ENCODE results near the gene PRKCZ. TPM values are rescaled to one million over a fixed set of nuclear protein-coding genes. Genes with fewer than 3 reads are reported as not detected.
A peak's percentile ranks its signal among the peaks of the same experiment; 100 is the strongest.

The PRKCZ gene
- total RNA-seq, 1 donor from 2014 or later, result 120 TPM

GRCh38 chr1:2186901-2187300 lies 136.7 kb downstream of the PRKCZ start:
- peaks cover 22% of the 10 kb centered on the region for H3K4me1 Mint-ChIP-seq (ENCODE audit: low read depth, unreplicated experiment)
- H3K27ac Mint-ChIP-seq (ENCODE audit: unreplicated experiment), result peak overlapping the region; percentile 50
- DNase-seq, result no peak
- no peak overlapping the region for H3K4me3 Mint-ChIP-seq (ENCODE audit: unreplicated experiment)
- peaks cover 24% of the 10 kb centered on the region for H3K27me3 Mint-ChIP-seq (ENCODE audit: unreplicated experiment)
- H3K36me3 Mint-ChIP-seq (ENCODE audit: unreplicated experiment), result no peaks in the 10 kb centered on the region
- H3K9me3 Mint-ChIP-seq (ENCODE audit: unreplicated experiment), result peaks cover 16% of the 10 kb centered on the region
- no peak for TF ChIP-seq CTCF (IDR thresholded peaks at IDR 0.05; ENCODE audit: partially characterized antibody, unreplicated experiment)

GRCh38 chr1:2187619-2188018 lies 137.4 kb downstream of the PRKCZ start:
- TF ChIP-seq CTCF (IDR thresholded peaks at IDR 0.05; ENCODE audit: partially characterized antibody, unreplicated experiment), result no peak
- Mint-ChIP-seq H3K27me3 (ENCODE audit: unreplicated experiment) (peaks cover 24% of the 10 kb centered on the region), H3K9me3 (ENCODE audit: unreplicated experiment) (peaks cover 16% of the 10 kb centered on the region), H3K36me3 (ENCODE audit: unreplicated experiment) (no peaks in the 10 kb centered on the region), H3K4me3 (ENCODE audit: unreplicated experiment) (no peak overlapping the region), H3K27ac (ENCODE audit: unreplicated experiment) (peak overlapping the region; percentile 88), H3K4me1 (ENCODE audit: low read depth, unreplicated experiment) (peaks cover 22% of the 10 kb centered on the region)
- DNase-seq, result no peak

GRCh38 chr1:2188336-2188735 lies 138.1 kb downstream of the PRKCZ start:
- TF ChIP-seq CTCF (IDR thresholded peaks at IDR 0.05; ENCODE audit: partially characterized antibody, unreplicated experiment), result no peak
- H3K4me1 Mint-ChIP-seq (ENCODE audit: low read depth, unreplicated experiment), result peaks cover 20% of the 10 kb centered on the region
- no peak for DNase-seq
- H3K27ac Mint-ChIP-seq (ENCODE audit: unreplicated experiment), result peak overlapping the region; percentile 88
- no peak overlapping the region for H3K4me3 Mint-ChIP-seq (ENCODE audit: unreplicated experiment)
- peaks cover 21% of the 10 kb centered on the region for H3K27me3 Mint-ChIP-seq (ENCODE audit: unreplicated experiment)
- H3K9me3 Mint-ChIP-seq (ENCODE audit: unreplicated experiment), result peaks cover 16% of the 10 kb centered on the region
- no peaks in the 10 kb centered on the region for H3K36me3 Mint-ChIP-seq (ENCODE audit: unreplicated experiment)

GRCh38 chr1:2189459-2190425 lies 139.5 kb downstream of the PRKCZ start:
- Mint-ChIP-seq H3K4me1 (ENCODE audit: low read depth, unreplicated experiment) (peaks cover 16% of the 10 kb centered on the region), H3K9me3 (ENCODE audit: unreplicated experiment) (peaks cover 16% of the 10 kb centered on the region), H3K27me3 (ENCODE audit: unreplicated experiment) (peaks cover 19% of the 10 kb centered on the region), H3K36me3 (ENCODE audit: unreplicated experiment) (no peaks in the 10 kb centered on the region), H3K4me3 (ENCODE audit: unreplicated experiment) (peak overlapping the region; percentile 63), H3K27ac (ENCODE audit: unreplicated experiment) (peak overlapping the region; percentile 92)
- TF ChIP-seq CTCF (IDR thresholded peaks at IDR 0.05; ENCODE audit: partially characterized antibody, unreplicated experiment), result no peak
- peak; percentile 96 for DNase-seq

GRCh38 chr1:2190491-2190976 lies 140.3 kb downstream of the PRKCZ start:
- no peak for DNase-seq
- H3K4me3 Mint-ChIP-seq (ENCODE audit: unreplicated experiment), result peak overlapping the region; percentile 46
- H3K9me3 Mint-ChIP-seq (ENCODE audit: unreplicated experiment), result peaks cover 14% of the 10 kb centered on the region
- peaks cover 16% of the 10 kb centered on the region for H3K27me3 Mint-ChIP-seq (ENCODE audit: unreplicated experiment)
- no peak for TF ChIP-seq CTCF (IDR thresholded peaks at IDR 0.05; ENCODE audit: partially characterized antibody, unreplicated experiment)
- no peaks in the 10 kb centered on the region for H3K36me3 Mint-ChIP-seq (ENCODE audit: unreplicated experiment)
- H3K27ac Mint-ChIP-seq (ENCODE audit: unreplicated experiment), result peak overlapping the region; percentile 78
- H3K4me1 Mint-ChIP-seq (ENCODE audit: low read depth, unreplicated experiment), result peaks cover 14% of the 10 kb centered on the region

All from glutamatergic neuron (in vitro differentiated cells).